SK-N-MC (cell line): ENCODE measurements around the gene NLRC3.

Source experiments
- EZH2 ChIP-seq: fragments of 200-600 bp; sonication (generic); IDR thresholded peaks from one replicate; pipeline ENCODE4 v1.6.1; 2017; ENCODE audit warnings: antibody characterized with exemption
- POLR2AphosphoS5 ChIP-seq: IDR thresholded peaks from 2 replicates; pipeline ENCODE4 v1.6.1; 2012; ENCODE audit warnings: mild to moderate bottlenecking, low read depth, low read length, borderline replicate concordance

- TF ChIP-seq EZH2: no peak
- no peak for TF ChIP-seq POLR2AphosphoS5
These were observed 58.2 kb downstream of the NLRC3 start for GRCh38 chr16:3518986-3519348.
